ENCODE results near the gene HMBS. TPM values are rescaled to one million over a fixed set of nuclear protein-coding genes. Genes with fewer than 3 reads are reported as not detected.
A peak's percentile ranks its signal among the peaks of the same experiment; 100 is the strongest.

HMBS gene
- polyA plus RNA-seq, 1 experiment, result 54.9 TPM

DNA sequence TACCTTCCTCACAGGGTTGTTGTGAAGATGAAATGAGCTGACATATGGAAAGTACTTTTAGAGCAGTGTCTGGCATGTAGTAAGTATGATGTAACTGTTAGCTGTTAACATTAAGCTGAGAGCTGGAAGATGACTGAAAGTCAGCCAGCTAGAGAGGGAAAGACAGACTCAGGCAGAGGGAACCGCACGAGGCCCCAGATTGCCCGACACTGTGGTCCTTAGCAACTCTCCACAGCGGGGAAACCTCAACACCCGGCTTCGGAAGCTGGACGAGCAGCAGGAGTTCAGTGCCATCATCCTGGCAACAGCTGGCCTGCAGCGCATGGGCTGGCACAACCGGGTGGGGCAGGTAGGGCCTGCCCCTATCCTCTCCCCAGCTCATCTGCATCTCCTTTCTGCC is 6.5 kb downstream of the HMBS start:
- CTCF ChIA-PET, result interaction anchor here (0.6 to 1.6 kb wide), 4 partner anchors 29 to 479 kb away, joined by 3 to 5 read pairs (median 4); partner anchors contain the start of gene NLRX1

DNA sequence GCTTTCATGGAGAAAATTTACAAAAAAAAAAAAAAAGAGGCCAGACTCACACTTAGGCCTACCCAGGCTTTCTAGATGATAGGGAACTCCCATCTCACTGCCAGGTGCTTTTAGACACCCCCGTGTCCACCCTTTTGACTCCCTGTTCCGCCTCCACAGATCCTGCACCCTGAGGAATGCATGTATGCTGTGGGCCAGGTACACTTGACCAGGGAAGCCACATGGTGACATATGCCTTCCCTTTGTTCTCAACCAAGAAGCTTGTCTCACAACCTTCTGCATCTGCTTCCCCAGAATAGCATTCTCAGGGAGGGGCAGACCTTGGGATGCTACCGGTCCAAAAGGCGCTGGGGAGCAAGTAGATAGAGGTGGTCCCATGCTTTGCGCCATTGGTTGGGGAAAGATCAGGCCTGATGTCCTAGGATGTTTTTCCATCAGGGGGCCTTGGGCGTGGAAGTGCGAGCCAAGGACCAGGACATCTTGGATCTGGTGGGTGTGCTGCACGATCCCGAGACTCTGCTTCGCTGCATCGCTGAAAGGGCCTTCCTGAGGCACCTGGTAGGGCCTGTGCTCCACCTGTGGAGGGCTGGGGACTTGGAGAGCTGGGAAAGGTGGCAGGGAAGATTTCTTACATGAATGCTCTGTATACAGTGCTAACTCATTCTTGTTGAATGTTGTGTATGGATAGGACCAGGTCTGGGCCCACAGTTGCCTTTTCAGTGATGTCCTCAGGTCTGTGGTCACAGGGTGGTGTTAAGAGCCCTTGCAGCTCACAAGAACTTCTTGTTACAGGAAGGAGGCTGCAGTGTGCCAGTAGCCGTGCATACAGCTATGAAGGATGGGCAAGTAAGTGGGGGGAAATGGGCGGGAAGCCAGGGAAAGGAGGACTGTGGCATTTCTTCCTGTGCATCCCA is 7.5 kb downstream of the HMBS start:
- Histone ChIP-seq H3K27me3 (ENCODE audit: control insufficient read depth, insufficient read depth, low read length) (no peaks in the 10 kb centered on the region), H3K4me3 (ENCODE audit: low read depth, low read length) (no peak overlapping the region), H3K36me3 (ENCODE audit: control insufficient read depth, insufficient read depth, low read length) (peaks cover 5% of the 10 kb centered on the region)
- ChIA-PET POLR2A (interaction anchor here (0.6 to 0.7 kb wide), 2 partner anchors 10 to 63 kb away, joined by 3 to 14 read pairs; no protein-coding TSS in a partner anchor), CTCF (interaction anchor here (1.1 to 1.6 kb wide), 5 partner anchors 30 to 104 kb away, joined by 3 to 5 read pairs (median 3); partner anchors contain the start of gene NLRX1)
- TF ChIP-seq, protein P1, sequence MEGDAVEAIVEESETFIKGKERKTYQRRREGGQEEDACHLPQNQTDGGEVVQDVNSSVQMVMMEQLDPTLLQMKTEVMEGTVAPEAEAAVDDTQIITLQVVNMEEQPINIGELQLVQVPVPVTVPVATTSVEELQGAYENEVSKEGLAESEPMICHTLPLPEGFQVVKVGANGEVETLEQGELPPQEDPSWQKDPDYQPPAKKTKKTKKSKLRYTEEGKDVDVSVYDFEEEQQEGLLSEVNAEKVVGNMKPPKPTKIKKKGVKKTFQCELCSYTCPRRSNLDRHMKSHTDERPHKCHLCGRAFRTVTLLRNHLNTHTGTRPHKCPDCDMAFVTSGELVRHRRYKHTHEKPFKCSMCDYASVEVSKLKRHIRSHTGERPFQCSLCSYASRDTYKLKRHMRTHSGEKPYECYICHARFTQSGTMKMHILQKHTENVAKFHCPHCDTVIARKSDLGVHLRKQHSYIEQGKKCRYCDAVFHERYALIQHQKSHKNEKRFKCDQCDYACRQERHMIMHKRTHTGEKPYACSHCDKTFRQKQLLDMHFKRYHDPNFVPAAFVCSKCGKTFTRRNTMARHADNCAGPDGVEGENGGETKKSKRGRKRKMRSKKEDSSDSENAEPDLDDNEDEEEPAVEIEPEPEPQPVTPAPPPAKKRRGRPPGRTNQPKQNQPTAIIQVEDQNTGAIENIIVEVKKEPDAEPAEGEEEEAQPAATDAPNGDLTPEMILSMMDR (IDR thresholded peaks at IDR 0.05; ENCODE audit: insufficient read depth, low read depth, low read length), result no peak
- DNase-seq (ENCODE audit: low read depth), result no peak

More for the DNA sequence above, 6.5 kb downstream of the HMBS start:
- DNase-seq (ENCODE audit: low read depth), result no peak
- Histone ChIP-seq H3K4me3 (ENCODE audit: low read depth, low read length) (no peak overlapping the region), H3K36me3 (ENCODE audit: control insufficient read depth, insufficient read depth, low read length) (peaks cover 5% of the 10 kb centered on the region), H3K27me3 (ENCODE audit: control insufficient read depth, insufficient read depth, low read length) (no peaks in the 10 kb centered on the region)
- TF ChIP-seq, protein P1 (IDR thresholded peaks at IDR 0.05; ENCODE audit: insufficient read depth, low read depth, low read length), result no peak
- POLR2A ChIA-PET, result no interaction called here

DNA sequence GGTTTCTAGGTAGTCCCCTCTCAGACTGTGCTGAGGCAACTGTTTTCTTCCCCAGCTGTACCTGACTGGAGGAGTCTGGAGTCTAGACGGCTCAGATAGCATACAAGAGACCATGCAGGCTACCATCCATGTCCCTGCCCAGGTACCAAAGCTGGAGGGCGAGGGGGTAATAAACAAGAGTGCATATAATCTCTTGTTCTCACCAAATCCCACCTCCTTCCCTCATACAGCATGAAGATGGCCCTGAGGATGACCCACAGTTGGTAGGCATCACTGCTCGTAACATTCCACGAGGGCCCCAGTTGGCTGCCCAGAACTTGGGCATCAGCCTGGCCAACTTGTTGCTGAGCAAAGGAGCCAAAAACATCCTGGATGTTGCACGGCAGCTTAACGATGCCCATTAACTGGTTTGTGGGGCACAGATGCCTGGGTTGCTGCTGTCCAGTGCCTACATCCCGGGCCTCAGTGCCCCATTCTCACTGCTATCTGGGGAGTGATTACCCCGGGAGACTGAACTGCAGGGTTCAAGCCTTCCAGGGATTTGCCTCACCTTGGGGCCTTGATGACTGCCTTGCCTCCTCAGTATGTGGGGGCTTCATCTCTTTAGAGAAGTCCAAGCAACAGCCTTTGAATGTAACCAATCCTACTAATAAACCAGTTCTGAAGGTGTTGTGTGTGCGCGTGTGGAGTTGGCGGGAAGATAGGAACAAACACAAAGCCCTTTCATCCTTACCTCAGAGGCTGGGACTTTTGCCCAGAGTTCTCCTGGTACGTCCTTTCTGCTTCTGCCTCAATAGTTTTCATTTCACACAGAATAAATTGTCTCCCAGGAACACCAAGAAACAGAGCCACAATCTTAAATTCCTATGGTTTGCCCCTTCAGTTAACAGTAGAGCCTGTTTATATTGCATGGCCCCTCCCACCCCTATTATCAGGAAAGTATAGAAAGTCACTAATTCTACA is 8.5 kb downstream of the HMBS start:
- DNase-seq (ENCODE audit: low read depth), result no peak
- TF ChIP-seq, protein P1 (IDR thresholded peaks at IDR 0.05; ENCODE audit: insufficient read depth, low read depth, low read length), result no peak
- Histone ChIP-seq H3K4me3 (ENCODE audit: low read depth, low read length) (peak overlapping the region; percentile 78), H3K27me3 (ENCODE audit: control insufficient read depth, insufficient read depth, low read length) (no peaks in the 10 kb centered on the region), H3K36me3 (ENCODE audit: control insufficient read depth, insufficient read depth, low read length) (peaks cover 9% of the 10 kb centered on the region)
- POLR2A ChIA-PET, result interaction anchor here (0.6 to 0.7 kb wide), 3 partner anchors 9 to 235 kb away, joined by 3 to 14 read pairs (median 11); no protein-coding TSS in a partner anchor
- CTCF ChIA-PET, result interaction anchor here (0.8 to 2.2 kb wide), 6 partner anchors 7 to 230 kb away, joined by 3 to 14 read pairs (median 3); partner anchors contain the start of genes HMBS and NLRX1

DNA sequence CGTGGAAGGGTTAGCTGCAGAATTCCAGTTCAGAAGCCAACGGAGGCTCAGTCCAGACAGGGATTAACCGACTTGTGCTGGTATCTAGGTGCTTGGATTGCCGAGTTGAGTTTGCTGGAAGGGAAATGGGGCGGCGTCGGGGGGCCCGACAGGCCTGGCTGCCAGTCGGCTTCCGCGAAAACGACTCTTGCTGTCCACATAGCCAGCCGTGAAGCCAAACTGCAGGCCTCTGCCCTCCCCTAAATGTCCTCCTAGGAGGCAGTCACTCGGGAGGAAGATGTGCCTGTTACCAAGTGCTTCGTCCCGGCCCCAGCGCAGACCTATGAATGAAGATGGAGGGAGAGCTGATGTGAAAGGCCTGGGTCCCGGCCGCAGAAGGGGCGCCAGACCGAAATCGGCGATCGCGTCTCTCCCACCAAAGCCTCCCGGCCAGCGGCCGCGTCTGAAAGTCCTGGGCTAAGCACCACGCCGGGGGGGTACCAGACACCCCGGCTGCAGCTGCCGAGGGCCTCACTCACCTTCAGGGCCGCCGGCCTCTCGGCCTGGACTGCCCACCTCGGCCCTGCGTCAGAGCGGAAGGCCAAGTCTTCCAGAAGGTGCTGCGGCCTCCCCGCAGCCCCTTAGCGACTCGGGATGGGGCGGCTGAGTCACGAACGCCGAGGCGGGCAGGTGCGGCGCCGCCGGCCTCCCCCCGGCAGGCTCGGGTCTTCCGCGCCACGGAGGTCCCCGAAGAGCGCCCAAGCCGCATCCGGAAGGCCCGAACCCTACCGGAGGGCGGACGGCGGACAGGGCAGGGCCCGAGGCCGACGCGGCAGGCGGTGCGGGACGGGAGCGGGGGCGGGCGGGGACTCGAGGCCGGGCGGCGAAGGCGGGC is 9.5 kb downstream of the HMBS start:
- Histone ChIP-seq H3K36me3 (ENCODE audit: control insufficient read depth, insufficient read depth, low read length) (peaks cover 9% of the 10 kb centered on the region), H3K4me3 (ENCODE audit: low read depth, low read length) (peak overlapping the region; percentile 78), H3K27me3 (ENCODE audit: control insufficient read depth, insufficient read depth, low read length) (no peaks in the 10 kb centered on the region)
- ChIA-PET POLR2A (interaction anchor here (0.6 to 1.1 kb wide), 7 partner anchors 9 to 76 kb away, joined by 3 to 35 read pairs (median 5); partner anchors contain the start of genes C2CD2L and HMBS), CTCF (interaction anchor here (0.6 to 2.4 kb wide), 16 partner anchors 8 to 262 kb away, joined by 3 to 14 read pairs (median 4); partner anchors contain the start of genes C1QTNF5, C2CD2L, CBL and HMBS)
- TF ChIP-seq, protein P1 (IDR thresholded peaks at IDR 0.05; ENCODE audit: insufficient read depth, low read depth, low read length), result no peak
- no peak for DNase-seq (ENCODE audit: low read depth)
